ENCODE measurements around the gene UCP2.
A peak's percentile ranks its signal among the peaks of the same experiment; 100 is the strongest.
"Not testable (repeated sequence)": the region's sequence is repeated elsewhere in the genome, so short reads cannot be mapped to it uniquely, and the experiment has no call there.

Gene UCP2

DNA sequence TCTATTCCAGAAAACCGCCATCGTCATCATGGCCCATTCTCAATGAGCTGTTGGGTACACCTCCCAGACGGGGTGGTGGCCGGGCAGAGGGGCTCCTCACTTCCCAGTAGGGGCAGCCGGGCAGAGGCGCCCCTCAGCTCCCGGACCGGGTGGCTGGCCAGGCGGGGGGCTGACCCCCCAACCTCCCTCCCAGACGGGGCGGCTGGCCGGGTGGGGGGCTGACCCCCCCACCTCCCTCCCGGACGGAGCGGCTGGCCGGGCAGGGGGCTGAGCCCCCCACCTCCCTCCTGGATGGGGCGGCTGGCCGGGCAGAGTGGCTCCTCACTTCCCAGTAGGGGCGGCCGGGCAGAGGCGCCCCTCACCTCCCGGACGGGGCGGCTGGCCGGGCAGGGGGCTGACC lies 46.6 kb downstream of the UCP2 start:
- not testable (repeated sequence) for DNase-seq

GRCh38 chr11:73932781-73933180 lies 49.9 kb downstream of the UCP2 start:
- DNase-seq = no peak

DNA sequence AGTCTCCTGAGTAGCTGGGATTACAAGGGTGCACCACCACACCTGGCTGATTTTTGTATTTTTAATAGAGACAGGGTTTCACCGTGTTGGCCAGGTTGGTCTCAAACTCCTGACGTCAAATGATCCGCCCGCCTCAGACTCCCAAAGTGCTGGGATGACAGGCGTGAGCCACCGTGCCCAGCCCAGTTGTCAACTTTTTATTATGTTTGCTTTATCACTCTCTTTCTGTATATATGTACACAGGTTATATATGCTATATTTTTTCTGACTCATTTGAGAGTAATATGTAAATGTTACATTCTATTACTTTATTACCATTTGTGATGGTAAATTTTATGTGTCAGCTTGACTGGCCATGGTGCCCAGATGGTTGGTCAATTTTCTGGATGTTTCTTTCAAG lies 50.7 kb downstream of the UCP2 start:
- no peak for DNase-seq

DNA sequence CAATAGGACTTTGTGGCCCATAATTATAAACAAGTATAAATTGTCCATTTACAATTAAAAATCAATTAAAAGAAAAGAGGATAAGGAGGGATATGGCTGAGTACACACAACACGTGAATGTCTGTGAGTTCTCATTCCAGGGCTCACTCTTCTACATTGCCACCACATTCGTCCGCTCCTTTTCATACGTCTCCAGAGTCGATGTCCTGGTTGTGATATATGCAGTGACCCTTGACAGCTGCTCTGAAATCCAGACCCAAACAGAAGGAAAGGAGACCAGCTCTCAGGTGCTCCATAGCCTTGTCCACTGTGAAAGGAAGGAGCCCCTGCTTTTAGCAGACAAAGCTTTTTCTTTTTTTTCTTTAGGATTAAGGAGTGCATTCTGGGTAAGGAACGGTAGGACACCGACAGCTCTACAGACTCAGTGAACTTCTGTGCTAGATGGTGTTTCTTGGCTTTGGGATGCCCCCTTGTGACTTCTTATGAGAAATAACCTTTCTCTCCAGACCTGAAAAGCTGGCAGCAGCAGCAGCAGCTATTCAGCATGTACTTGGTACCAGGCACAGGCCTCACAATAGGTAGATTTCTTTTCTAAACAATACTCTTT lies 51.5 kb downstream of the UCP2 start:
- peak; percentile 62 to 87 for DNase-seq

DNA sequence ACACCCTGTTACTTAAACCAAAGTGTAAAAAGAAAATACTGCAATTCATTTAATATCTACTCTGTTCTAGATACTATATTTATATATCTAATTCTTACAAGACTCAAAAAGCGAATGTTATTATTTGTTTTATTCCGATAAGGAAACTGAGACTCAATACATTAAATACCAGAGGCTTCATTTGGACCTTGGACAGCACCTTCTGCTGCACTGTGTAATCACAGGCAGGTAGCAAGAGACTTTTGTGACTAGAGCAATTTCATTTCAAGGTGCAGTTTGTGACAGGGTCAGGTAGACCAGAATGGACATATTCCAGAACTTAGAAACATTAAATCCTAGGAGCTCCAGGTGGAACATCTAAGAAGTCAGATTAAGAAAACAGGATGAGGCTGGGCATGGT lies 53.3 kb downstream of the UCP2 start:
- DNase-seq = no peak
